OCI-LY3 (cell line): ENCODE measurements around the gene CDH5.

ENCODE experiments used
- H2AFZ ChIP-seq: fragments of 200-600, 300-600 bp; shearing (Covaris generic); 2 replicates; pipeline ENCODE4 v1.6.0; 2014; ENCODE audit warnings: antibody characterized with exemption, low read depth, low read length
- H3K27ac ChIP-seq: fragments of 200-600, 300-600 bp; sonication (generic); 2 replicates; pipeline ENCODE4 v1.5.1; 2014; ENCODE audit warnings: mild to moderate bottlenecking, low read length, moderate library complexity, mixed read lengths
- H3K27me3 ChIP-seq: fragments of 200-600, 300-600 bp; sonication (generic); 2 replicates; pipeline ENCODE4 v1.6.1; 2014; ENCODE audit warnings: low read depth, low read length, mixed read lengths
- H3K36me3 ChIP-seq: fragments of 200-600, 300-600 bp; sonication (generic); replicated peaks from 2 replicates; pipeline ENCODE3; 2014; ENCODE audit warnings: low read depth, low read length, mixed read lengths
- H3K4me1 ChIP-seq: fragments of 300-600, 200-600 bp; sonication (generic); 2 replicates; pipeline ENCODE4 v1.6.1; 2014; ENCODE audit warnings: low read length, mixed read lengths
- H3K4me2 ChIP-seq: fragments of 200-600, 300-600 bp; sonication (generic); 2 replicates; pipeline ENCODE4 v1.6.1; 2014; ENCODE audit warnings: low read length, mixed read lengths
- H3K4me3 ChIP-seq: fragments of 300-600, 200-600 bp; sonication (generic); 2 replicates; pipeline ENCODE4 v1.5.1; 2014; ENCODE audit warnings: antibody characterized with exemption, mild to moderate bottlenecking, low read length, moderate library complexity
- H3K79me2 ChIP-seq: fragments of 300-600, 200-600 bp; shearing (Covaris generic); 2 replicates; pipeline ENCODE4 v1.6.1; 2014; ENCODE audit warnings: mild to moderate bottlenecking, low read length, mixed read lengths
- H3K9ac ChIP-seq: fragments of 300-600, 200-600 bp; shearing (Covaris generic); 2 replicates; pipeline ENCODE4 v1.6.0; 2014; ENCODE audit warnings: mild to moderate bottlenecking, low read length, moderate library complexity
- H3K9me3 ChIP-seq: fragments of 200-600, 300-600 bp; shearing (Covaris generic); 2 replicates; pipeline ENCODE4 v1.6.1; 2014; ENCODE audit warnings: low read length, mixed read lengths; ENCODE audit not compliant: insufficient read depth
- H4K20me1 ChIP-seq: fragments of 200-600, 300-600 bp; sonication (generic); 2 replicates; pipeline ENCODE4 v1.6.1; 2016; ENCODE audit warnings: low read length, mixed read lengths; ENCODE audit not compliant: insufficient read depth
- EZH2phosphoT487 ChIP-seq: fragments of 200-600 bp; shearing (Covaris generic); IDR thresholded peaks from 2 replicates; pipeline ENCODE4 v1.6.1; 2018; ENCODE audit warnings: antibody characterized with exemption, mixed run types, low read depth
- TF ChIP-seq, protein P1 (sequence below): fragments of 200-600, 300-600 bp; sonication (generic); IDR thresholded peaks from 2 replicates; pipeline ENCODE4 v1.5.1; 2014; ENCODE audit warnings: antibody characterized with exemption, low read length, low read depth

CDH5 gene

DNA sequence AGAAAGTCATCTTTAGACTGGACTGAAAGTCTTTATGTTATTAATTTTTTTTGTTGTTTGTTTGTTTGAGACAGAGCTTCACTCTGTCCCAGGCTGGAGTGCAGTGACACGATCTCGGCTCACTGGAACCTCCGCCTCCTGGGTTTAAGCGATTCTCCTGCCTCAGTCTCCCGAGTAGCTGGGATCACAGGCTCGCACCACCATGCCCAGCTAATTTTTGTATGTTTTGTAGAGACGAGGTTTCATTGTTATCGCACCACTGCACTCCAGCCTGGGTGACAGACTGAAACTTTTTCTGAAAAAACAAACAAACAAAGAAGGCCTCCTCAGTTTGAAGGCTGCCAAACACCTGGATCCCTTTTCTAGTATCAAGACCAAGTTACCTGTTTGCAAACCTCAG is 65.3 kb downstream of the CDH5 start:
- TF ChIP-seq, protein P1, sequence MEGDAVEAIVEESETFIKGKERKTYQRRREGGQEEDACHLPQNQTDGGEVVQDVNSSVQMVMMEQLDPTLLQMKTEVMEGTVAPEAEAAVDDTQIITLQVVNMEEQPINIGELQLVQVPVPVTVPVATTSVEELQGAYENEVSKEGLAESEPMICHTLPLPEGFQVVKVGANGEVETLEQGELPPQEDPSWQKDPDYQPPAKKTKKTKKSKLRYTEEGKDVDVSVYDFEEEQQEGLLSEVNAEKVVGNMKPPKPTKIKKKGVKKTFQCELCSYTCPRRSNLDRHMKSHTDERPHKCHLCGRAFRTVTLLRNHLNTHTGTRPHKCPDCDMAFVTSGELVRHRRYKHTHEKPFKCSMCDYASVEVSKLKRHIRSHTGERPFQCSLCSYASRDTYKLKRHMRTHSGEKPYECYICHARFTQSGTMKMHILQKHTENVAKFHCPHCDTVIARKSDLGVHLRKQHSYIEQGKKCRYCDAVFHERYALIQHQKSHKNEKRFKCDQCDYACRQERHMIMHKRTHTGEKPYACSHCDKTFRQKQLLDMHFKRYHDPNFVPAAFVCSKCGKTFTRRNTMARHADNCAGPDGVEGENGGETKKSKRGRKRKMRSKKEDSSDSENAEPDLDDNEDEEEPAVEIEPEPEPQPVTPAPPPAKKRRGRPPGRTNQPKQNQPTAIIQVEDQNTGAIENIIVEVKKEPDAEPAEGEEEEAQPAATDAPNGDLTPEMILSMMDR, result no peak
- no peak for TF ChIP-seq EZH2phosphoT487
- H3K36me3 ChIP-seq, result no peaks in the 10 kb centered on the region
- no peaks in the 10 kb centered on the region for H3K9me3 ChIP-seq
- no peak overlapping the region for H3K27ac ChIP-seq
- no peak overlapping the region for H2AFZ ChIP-seq
- H3K4me2 ChIP-seq, result no peak overlapping the region
- no peaks in the 10 kb centered on the region for H4K20me1 ChIP-seq
- H3K9ac ChIP-seq, result no peak overlapping the region
- H3K4me1 ChIP-seq, result no peaks in the 10 kb centered on the region
- H3K27me3 ChIP-seq, result peaks cover 26% of the 10 kb centered on the region
- H3K79me2 ChIP-seq, result no peaks in the 10 kb centered on the region
- H3K4me3 ChIP-seq, result no peak overlapping the region

- Histone ChIP-seq H3K27me3 (peaks cover 26% of the 10 kb centered on the region), H2AFZ (no peak overlapping the region), H3K9me3 (no peaks in the 10 kb centered on the region), H3K36me3 (no peaks in the 10 kb centered on the region), H3K79me2 (no peaks in the 10 kb centered on the region), H3K27ac (no peak overlapping the region), H3K4me3 (no peak overlapping the region), H3K4me1 (no peaks in the 10 kb centered on the region), H3K4me2 (no peak overlapping the region), H4K20me1 (no peaks in the 10 kb centered on the region), H3K9ac (no peak overlapping the region)
- TF ChIP-seq, protein P1, result no peak
- TF ChIP-seq EZH2phosphoT487, result no peak
Observed at GRCh38 chr16:66432429-66432828, 65.9 kb downstream of the CDH5 start.

- Histone ChIP-seq H3K36me3 (no peaks in the 10 kb centered on the region), H3K79me2 (no peaks in the 10 kb centered on the region), H3K4me2 (no peak overlapping the region), H3K9me3 (no peaks in the 10 kb centered on the region), H3K27ac (no peak overlapping the region), H3K9ac (no peak overlapping the region), H4K20me1 (no peaks in the 10 kb centered on the region), H3K4me3 (no peak overlapping the region), H3K4me1 (no peaks in the 10 kb centered on the region), H3K27me3 (peaks cover 30% of the 10 kb centered on the region), H2AFZ (no peak overlapping the region)
- TF ChIP-seq, protein P1, result no peak
- no peak for TF ChIP-seq EZH2phosphoT487
Observed at GRCh38 chr16:66434619-66435430, 68.3 kb downstream of the CDH5 start.

GRCh38 chr16:66435896-66436295 is 69.4 kb downstream of the CDH5 start:
- H2AFZ ChIP-seq, result no peak overlapping the region
- no peak overlapping the region for H3K9ac ChIP-seq
- H3K4me2 ChIP-seq, result no peak overlapping the region
- no peaks in the 10 kb centered on the region for H3K36me3 ChIP-seq
- H3K4me1 ChIP-seq, result no peaks in the 10 kb centered on the region
- no peak overlapping the region for H3K4me3 ChIP-seq
- H3K27ac ChIP-seq, result no peak overlapping the region
- no peaks in the 10 kb centered on the region for H3K79me2 ChIP-seq
- H3K9me3 ChIP-seq, result no peaks in the 10 kb centered on the region
- TF ChIP-seq, protein P1, result no peak
- no peak for TF ChIP-seq EZH2phosphoT487
- no peaks in the 10 kb centered on the region for H4K20me1 ChIP-seq
- H3K27me3 ChIP-seq, result peaks cover 35% of the 10 kb centered on the region
